Sigmoid colon (tissue), 3 donors: ENCODE results near the gene HSD17B4.

Experiments used
- POLR2A ChIP-seq, 2 donors: fragments of 450-650 bp; IDR thresholded peaks; one replicate each; pipeline ENCODE4 v1.6.1; 2016; ENCODE audit warnings: antibody characterized with exemption in 2 of 2, mild to moderate bottlenecking in 2 of 2, moderate library complexity in 2 of 2
- TF ChIP-seq, protein P1 (sequence below), 4 experiments: fragments of 450-650 bp in 3 of 4; fragments of 200-600 bp in 1 of 4; IDR thresholded peaks; one replicate each; pipeline ENCODE4 v1.5.1; 2016 to 2019; ENCODE audit warnings: antibody characterized with exemption in 4 of 4, mild to moderate bottlenecking in 3 of 4, moderate library complexity in 2 of 4

DNA sequence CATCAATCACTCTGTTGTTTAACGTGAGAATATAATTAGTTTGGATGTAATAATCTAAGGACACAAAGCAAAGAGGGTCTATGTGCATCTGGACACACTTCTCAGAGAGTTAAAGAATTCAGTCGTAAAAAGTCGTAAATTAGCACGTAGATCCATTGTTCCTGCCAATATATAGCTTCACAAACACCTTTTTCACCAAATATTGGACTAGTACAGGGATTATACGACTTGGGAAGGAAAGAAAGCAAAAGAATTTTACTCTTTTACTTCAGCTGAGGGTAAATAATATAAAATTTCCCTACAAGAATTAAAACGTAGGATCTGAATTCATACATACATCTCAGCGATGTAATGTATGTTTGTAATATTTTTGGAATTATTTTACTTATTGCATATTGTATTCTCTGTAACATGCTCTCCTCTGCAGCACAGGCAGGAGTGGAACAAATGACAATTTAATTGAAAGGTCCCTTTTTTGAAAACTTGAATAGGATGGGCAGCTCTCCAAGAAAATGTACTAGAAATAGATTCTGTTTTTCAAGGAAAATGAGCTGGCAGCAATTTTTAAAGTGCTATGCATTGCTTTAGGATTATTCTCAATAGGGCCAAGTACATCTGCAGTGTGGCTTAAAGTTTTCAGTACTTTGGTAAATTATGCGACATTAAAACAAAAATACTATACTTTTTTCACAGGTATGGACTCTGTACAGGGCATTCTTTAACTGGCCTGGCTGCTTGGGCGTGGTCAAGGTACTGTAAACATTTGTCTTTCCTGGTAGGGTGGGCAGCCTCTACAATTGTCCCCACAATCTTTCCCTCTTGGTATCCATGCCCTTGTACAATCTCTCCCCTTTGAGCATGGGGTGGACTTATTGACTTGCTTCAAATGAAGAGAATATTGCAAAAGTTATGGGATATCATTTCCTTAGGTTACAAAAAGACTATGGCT is 39.7 kb upstream of the HSD17B4 start:
- no peak for TF ChIP-seq POLR2A (IDR thresholded peaks at IDR 0.05)
- TF ChIP-seq, protein P1, sequence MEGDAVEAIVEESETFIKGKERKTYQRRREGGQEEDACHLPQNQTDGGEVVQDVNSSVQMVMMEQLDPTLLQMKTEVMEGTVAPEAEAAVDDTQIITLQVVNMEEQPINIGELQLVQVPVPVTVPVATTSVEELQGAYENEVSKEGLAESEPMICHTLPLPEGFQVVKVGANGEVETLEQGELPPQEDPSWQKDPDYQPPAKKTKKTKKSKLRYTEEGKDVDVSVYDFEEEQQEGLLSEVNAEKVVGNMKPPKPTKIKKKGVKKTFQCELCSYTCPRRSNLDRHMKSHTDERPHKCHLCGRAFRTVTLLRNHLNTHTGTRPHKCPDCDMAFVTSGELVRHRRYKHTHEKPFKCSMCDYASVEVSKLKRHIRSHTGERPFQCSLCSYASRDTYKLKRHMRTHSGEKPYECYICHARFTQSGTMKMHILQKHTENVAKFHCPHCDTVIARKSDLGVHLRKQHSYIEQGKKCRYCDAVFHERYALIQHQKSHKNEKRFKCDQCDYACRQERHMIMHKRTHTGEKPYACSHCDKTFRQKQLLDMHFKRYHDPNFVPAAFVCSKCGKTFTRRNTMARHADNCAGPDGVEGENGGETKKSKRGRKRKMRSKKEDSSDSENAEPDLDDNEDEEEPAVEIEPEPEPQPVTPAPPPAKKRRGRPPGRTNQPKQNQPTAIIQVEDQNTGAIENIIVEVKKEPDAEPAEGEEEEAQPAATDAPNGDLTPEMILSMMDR (IDR thresholded peaks at IDR 0.05): no peak
